Lower lobe of right lung (tissue), 2 donors: ENCODE data around the gene SLC25A20. TPM values are rescaled to one million over a fixed set of nuclear protein-coding genes. Genes with fewer than 3 reads are reported as not detected.

Experiments used
- ATAC-seq, 2 donors: fragments of 200-7000 bp; cut with Tn5 transposase; one replicate each; pipeline ENCODE4 v1.9.1; 2020 to 2022; ENCODE audit warnings: mild to moderate bottlenecking in 2 of 2, moderate library complexity in 2 of 2
- DNase-seq: peaks from one replicate; pipeline ENCODE4 v3.0.0-alpha.2; 2020
- H3K27ac ChIP-seq: fragments of 200-600 bp; one replicate; pipeline ENCODE4 v1.8.0; 2022
- H3K27me3 ChIP-seq: fragments of 200-600 bp; one replicate; pipeline ENCODE4 v1.8.0; 2022; ENCODE audit warnings: low read depth
- H3K36me3 ChIP-seq: fragments of 200-600 bp; one replicate; pipeline ENCODE4 v1.8.0; 2022; ENCODE audit warnings: mild to moderate bottlenecking
- H3K4me1 ChIP-seq: fragments of 200-600 bp; one replicate; pipeline ENCODE4 v1.8.0; 2022
- H3K4me3 ChIP-seq: fragments of 200-600 bp; one replicate; pipeline ENCODE4 v1.8.0; 2022; ENCODE audit warnings: mild to moderate bottlenecking
- H3K9me3 ChIP-seq: fragments of 200-600 bp; one replicate; pipeline ENCODE4 v1.8.0; 2022
- CTCF ChIP-seq: fragments of 200-600 bp; IDR thresholded peaks from one replicate; pipeline ENCODE4 v1.8.0; 2022; ENCODE audit warnings: antibody characterized with exemption, mild to moderate bottlenecking
- intact Hi-C: fragments of 100-400 bp; cut with DNase I; formaldehyde crosslinking; loops from one replicate; pipeline ENCODE4 v1.11.0; 2022
- long read RNA-seq: library from polyadenylated mRNA; unstranded; transcript quantifications from one replicate; pipeline ENCODE4 v2.0.0, GENCODE V29; 2021
- total RNA-seq: library from RNA; stranded (reverse); fragmentation: NEBNext Ultra II Directional; extraction: Animal tissue kit (Norgen Biotek cat#: 25700); gene quantifications from one replicate; pipeline ENCODE4 v1.2.1, GENCODE V29; 2021
- donor health status: DM: no; HTN: yes; CAD: no; lungs with severe emphysema.

SLC25A20 gene
- 29.0 TPM for total RNA-seq
- long read RNA-seq, transcript SLC25A20-201 (9 exons, 1,879 nt) = major isoform, 65 of 74 reads
- long read RNA-seq, partial matches to known transcripts = 0 of 74 reads
- long read RNA-seq, other reads (novel, unspliced or antisense) = 9 of 74 reads

- Histone ChIP-seq H3K27ac (peak within 1 kb of the TSS; percentile 85), H3K36me3 (no peaks in the 10 kb centered on the region), H3K4me3 (peak within 1 kb of the TSS; percentile 89), H3K4me1 (peaks cover 29% of the 10 kb centered on the region), H3K9me3 (no peaks in the 10 kb centered on the region), H3K27me3 (no peaks in the 10 kb centered on the region)
- intact Hi-C loops = no loop called here
- TF ChIP-seq CTCF = no peak
- peak; percentile 96 for DNase-seq
- peak; percentile 99 for ATAC-seq
Observed at GRCh38 chr3:48898383-48899234, at the start of gene SLC25A20. Gene SLC25A20 (minus strand): TSS chr3:48898882. CDS start chr3:48898794, 88 bp downstream.

GRCh38 chr3:48945891-48946549 lies 47.3 kb upstream of the SLC25A20 start:
- TF ChIP-seq CTCF = no peak
- intact Hi-C loops = no loop called here
- Histone ChIP-seq H3K36me3 (peaks cover 3% of the 10 kb centered on the region), H3K9me3 (no peaks in the 10 kb centered on the region), H3K27ac (no peak overlapping the region), H3K4me1 (no peaks in the 10 kb centered on the region), H3K4me3 (no peak overlapping the region), H3K27me3 (no peaks in the 10 kb centered on the region)
- DNase-seq = no peak
- no peak for ATAC-seq

- no peak overlapping the region for H3K27ac ChIP-seq
- intact Hi-C loops = no loop called here
- no peaks in the 10 kb centered on the region for H3K27me3 ChIP-seq
- no peak overlapping the region for H3K4me3 ChIP-seq
- DNase-seq (no peak), ATAC-seq (no peak)
- no peak for TF ChIP-seq CTCF
- peaks cover 3% of the 10 kb centered on the region for H3K36me3 ChIP-seq
- no peaks in the 10 kb centered on the region for H3K4me1 ChIP-seq
- no peaks in the 10 kb centered on the region for H3K9me3 ChIP-seq
Observed at GRCh38 chr3:48945432-48945831, 46.8 kb upstream of the SLC25A20 start.

- H3K4me3 ChIP-seq = no peak overlapping the region
- no peak for DNase-seq
- no peak overlapping the region for H3K27ac ChIP-seq
- no peaks in the 10 kb centered on the region for H3K27me3 ChIP-seq
- H3K9me3 ChIP-seq = no peaks in the 10 kb centered on the region
- no peak for TF ChIP-seq CTCF
- no peak for ATAC-seq
- intact Hi-C loops = no loop called here
- peaks cover 32% of the 10 kb centered on the region for H3K36me3 ChIP-seq
- H3K4me1 ChIP-seq = peaks cover 12% of the 10 kb centered on the region
Observed at GRCh38 chr3:48938689-48939088, 40.0 kb upstream of the SLC25A20 start.

GRCh38 chr3:48938156-48938555 lies 39.5 kb upstream of the SLC25A20 start:
- ATAC-seq (peak in 1 of 2 donors; percentile 33), DNase-seq (no peak)
- no peak overlapping the region for H3K27ac ChIP-seq
- intact Hi-C loops = no loop called here
- no peak for TF ChIP-seq CTCF
- peaks cover 12% of the 10 kb centered on the region for H3K4me1 ChIP-seq
- no peak overlapping the region for H3K4me3 ChIP-seq
- H3K9me3 ChIP-seq = no peaks in the 10 kb centered on the region
- H3K27me3 ChIP-seq = no peaks in the 10 kb centered on the region
- H3K36me3 ChIP-seq = peaks cover 35% of the 10 kb centered on the region
